WTC11 (cell line): Measurements from ENCODE around the gene ATP1A4. TPM values are rescaled to one million over a fixed set of nuclear protein-coding genes. Genes with fewer than 3 reads are reported as not detected.

Experiments
- ATAC-seq: fragments of 200-7000 bp; cut with Tn5 transposase; 2 replicates; pipeline ENCODE4 v1.10.0; 2021; ENCODE audit warnings: mild to moderate bottlenecking, moderate library complexity
- CTCF ChIA-PET: fragments of 300-600 bp; sonication (Branson Sonifier 250); formaldehyde crosslinking; loops from one replicate; lab custom pipeline; 2021; ENCODE audit warnings: antibody characterized with exemption; lab: Charles Lee
- POLR2A ChIA-PET: fragments of 350-600 bp; sonication (Branson Sonifier 250); formaldehyde crosslinking; loops from one replicate; lab custom pipeline; 2021; ENCODE audit warnings: antibody characterized with exemption; lab: Charles Lee
- DNase-seq: peaks from one replicate; pipeline ENCODE4 v3.0.0; 2021; ENCODE audit warnings: low spot score
- H3K27ac Mint-ChIP-seq: 2 replicates; pipeline ENCODE4 v1.8.0; 2021; ENCODE audit warnings: mixed read lengths
- H3K27me3 Mint-ChIP-seq: 2 replicates; pipeline ENCODE4 v1.8.0; 2021; ENCODE audit warnings: low read depth, mild to moderate bottlenecking, moderate library complexity, mixed read lengths
- H3K36me3 Mint-ChIP-seq: 2 replicates; pipeline ENCODE4 v1.8.0; 2021; ENCODE audit warnings: mixed read lengths
- H3K4me1 Mint-ChIP-seq: 2 replicates; pipeline ENCODE4 v1.8.0; 2022; ENCODE audit warnings: mixed read lengths
- H3K4me3 Mint-ChIP-seq: 2 replicates; pipeline ENCODE4 v1.8.0; 2021; ENCODE audit warnings: mild to moderate bottlenecking, moderate library complexity, mixed read lengths
- H3K9me3 Mint-ChIP-seq: 2 replicates; pipeline ENCODE4 v1.8.0; 2021; ENCODE audit warnings: mixed read lengths
- GRHL2 ChIP-seq: fragments of 250-450 bp; sonication (Bioruptor Pico); IDR thresholded peaks from 2 replicates; pipeline ENCODE4 v1.8.0; 2022; ENCODE audit warnings: mild to moderate bottlenecking, moderate library complexity; ENCODE audit not compliant: insufficient replicate concordance, severe bottlenecking
- total RNA-seq: library from RNA; stranded (reverse); gene quantifications from 3 replicates; pipeline ENCODE4 v1.2.3, GENCODE V29; 2021
- TF ChIP-seq, protein P1 (sequence below): sonication (generic); formaldehyde crosslinking; IDR thresholded peaks from 2 replicates; pipeline ENCODE4 v1.8.1; 2022; ENCODE audit warnings: low read depth, missing genetic modification reagents, borderline replicate concordance
- TF ChIP-seq, protein P2 (sequence below): sonication (generic); formaldehyde crosslinking; IDR thresholded peaks from 2 replicates; pipeline ENCODE4 v1.8.1; 2023; ENCODE audit warnings: mild to moderate bottlenecking, moderate library complexity, missing genetic modification reagents
- TF ChIP-seq, protein P3 (sequence below): sonication (generic); formaldehyde crosslinking; IDR thresholded peaks from 2 replicates; pipeline ENCODE4 v1.8.1; 2023; ENCODE audit warnings: mild to moderate bottlenecking, missing genetic modification reagents
- TF ChIP-seq, protein P4 (sequence below): sonication (generic); formaldehyde crosslinking; IDR thresholded peaks from 2 replicates; pipeline ENCODE4 v1.8.1; 2023; ENCODE audit warnings: mild to moderate bottlenecking, missing genetic modification reagents
- TF ChIP-seq, protein P5 (sequence below): fragments of 250-450 bp; sonication (Bioruptor Pico); IDR thresholded peaks from 2 replicates; pipeline ENCODE4 v1.8.0; 2021; ENCODE audit warnings: mild to moderate bottlenecking
- TF ChIP-seq, protein P6 (sequence below): sonication (generic); formaldehyde crosslinking; IDR thresholded peaks from 2 replicates; pipeline ENCODE4 v1.8.0; 2023; ENCODE audit warnings: mild to moderate bottlenecking, missing genetic modification reagents
- TF ChIP-seq, protein P7 (sequence below): sonication (generic); formaldehyde crosslinking; IDR thresholded peaks from 2 replicates; pipeline ENCODE4 v1.8.0; 2022; ENCODE audit warnings: mild to moderate bottlenecking, missing genetic modification reagents

ATP1A4 gene
- total RNA-seq, 1 experiment from 2014 or later: 0.37 TPM

DNA sequence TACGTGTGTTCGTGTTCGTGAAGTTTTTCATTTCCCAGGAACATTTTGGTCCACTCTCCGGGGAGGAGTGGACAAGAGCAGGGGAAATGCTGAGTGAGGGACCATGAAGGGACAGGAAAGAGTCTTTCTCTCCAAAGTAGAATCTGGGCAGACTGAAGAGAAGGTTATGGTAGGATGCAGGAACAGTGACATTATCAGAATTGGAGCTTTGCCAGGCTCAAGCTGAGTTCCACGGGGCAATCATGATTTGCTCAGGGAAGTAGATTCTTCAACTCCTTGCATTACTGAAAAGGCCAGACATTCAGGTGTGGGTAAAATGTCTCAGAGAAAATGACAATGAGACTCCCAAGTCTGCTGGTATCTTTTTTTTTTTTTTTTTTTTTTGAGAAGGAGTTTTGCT, 16.6 kb downstream of the ATP1A4 start (continued):
- no peak for TF ChIP-seq GRHL2 (CRISPR knock-in tag)
- TF ChIP-seq, protein P1, sequence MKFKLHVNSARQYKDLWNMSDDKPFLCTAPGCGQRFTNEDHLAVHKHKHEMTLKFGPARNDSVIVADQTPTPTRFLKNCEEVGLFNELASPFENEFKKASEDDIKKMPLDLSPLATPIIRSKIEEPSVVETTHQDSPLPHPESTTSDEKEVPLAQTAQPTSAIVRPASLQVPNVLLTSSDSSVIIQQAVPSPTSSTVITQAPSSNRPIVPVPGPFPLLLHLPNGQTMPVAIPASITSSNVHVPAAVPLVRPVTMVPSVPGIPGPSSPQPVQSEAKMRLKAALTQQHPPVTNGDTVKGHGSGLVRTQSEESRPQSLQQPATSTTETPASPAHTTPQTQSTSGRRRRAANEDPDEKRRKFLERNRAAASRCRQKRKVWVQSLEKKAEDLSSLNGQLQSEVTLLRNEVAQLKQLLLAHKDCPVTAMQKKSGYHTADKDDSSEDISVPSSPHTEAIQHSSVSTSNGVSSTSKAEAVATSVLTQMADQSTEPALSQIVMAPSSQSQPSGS (CRISPR knock-in tag): no peak
- TF ChIP-seq, protein P2, sequence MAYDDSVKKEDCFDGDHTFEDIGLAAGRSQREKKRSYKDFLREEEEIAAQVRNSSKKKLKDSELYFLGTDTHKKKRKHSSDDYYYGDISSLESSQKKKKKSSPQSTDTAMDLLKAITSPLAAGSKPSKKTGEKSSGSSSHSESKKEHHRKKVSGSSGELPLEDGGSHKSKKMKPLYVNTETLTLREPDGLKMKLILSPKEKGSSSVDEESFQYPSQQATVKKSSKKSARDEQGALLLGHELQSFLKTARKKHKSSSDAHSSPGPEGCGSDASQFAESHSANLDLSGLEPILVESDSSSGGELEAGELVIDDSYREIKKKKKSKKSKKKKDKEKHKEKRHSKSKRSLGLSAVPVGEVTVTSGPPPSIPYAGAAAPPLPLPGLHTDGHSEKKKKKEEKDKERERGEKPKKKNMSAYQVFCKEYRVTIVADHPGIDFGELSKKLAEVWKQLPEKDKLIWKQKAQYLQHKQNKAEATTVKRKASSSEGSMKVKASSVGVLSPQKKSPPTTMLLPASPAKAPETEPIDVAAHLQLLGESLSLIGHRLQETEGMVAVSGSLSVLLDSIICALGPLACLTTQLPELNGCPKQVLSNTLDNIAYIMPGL (CRISPR knock-in tag): no peak
- TF ChIP-seq, protein P3, sequence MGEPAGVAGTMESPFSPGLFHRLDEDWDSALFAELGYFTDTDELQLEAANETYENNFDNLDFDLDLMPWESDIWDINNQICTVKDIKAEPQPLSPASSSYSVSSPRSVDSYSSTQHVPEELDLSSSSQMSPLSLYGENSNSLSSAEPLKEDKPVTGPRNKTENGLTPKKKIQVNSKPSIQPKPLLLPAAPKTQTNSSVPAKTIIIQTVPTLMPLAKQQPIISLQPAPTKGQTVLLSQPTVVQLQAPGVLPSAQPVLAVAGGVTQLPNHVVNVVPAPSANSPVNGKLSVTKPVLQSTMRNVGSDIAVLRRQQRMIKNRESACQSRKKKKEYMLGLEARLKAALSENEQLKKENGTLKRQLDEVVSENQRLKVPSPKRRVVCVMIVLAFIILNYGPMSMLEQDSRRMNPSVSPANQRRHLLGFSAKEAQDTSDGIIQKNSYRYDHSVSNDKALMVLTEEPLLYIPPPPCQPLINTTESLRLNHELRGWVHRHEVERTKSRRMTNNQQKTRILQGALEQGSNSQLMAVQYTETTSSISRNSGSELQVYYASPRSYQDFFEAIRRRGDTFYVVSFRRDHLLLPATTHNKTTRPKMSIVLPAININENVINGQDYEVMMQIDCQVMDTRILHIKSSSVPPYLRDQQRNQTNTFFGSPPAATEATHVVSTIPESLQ: no peak
- TF ChIP-seq, protein P4, sequence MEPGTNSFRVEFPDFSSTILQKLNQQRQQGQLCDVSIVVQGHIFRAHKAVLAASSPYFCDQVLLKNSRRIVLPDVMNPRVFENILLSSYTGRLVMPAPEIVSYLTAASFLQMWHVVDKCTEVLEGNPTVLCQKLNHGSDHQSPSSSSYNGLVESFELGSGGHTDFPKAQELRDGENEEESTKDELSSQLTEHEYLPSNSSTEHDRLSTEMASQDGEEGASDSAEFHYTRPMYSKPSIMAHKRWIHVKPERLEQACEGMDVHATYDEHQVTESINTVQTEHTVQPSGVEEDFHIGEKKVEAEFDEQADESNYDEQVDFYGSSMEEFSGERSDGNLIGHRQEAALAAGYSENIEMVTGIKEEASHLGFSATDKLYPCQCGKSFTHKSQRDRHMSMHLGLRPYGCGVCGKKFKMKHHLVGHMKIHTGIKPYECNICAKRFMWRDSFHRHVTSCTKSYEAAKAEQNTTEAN (CRISPR knock-in tag): no peak
- TF ChIP-seq, protein P5, sequence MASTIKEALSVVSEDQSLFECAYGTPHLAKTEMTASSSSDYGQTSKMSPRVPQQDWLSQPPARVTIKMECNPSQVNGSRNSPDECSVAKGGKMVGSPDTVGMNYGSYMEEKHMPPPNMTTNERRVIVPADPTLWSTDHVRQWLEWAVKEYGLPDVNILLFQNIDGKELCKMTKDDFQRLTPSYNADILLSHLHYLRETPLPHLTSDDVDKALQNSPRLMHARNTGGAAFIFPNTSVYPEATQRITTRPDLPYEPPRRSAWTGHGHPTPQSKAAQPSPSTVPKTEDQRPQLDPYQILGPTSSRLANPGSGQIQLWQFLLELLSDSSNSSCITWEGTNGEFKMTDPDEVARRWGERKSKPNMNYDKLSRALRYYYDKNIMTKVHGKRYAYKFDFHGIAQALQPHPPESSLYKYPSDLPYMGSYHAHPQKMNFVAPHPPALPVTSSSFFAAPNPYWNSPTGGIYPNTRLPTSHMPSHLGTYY (CRISPR knock-in tag): no peak

DNA sequence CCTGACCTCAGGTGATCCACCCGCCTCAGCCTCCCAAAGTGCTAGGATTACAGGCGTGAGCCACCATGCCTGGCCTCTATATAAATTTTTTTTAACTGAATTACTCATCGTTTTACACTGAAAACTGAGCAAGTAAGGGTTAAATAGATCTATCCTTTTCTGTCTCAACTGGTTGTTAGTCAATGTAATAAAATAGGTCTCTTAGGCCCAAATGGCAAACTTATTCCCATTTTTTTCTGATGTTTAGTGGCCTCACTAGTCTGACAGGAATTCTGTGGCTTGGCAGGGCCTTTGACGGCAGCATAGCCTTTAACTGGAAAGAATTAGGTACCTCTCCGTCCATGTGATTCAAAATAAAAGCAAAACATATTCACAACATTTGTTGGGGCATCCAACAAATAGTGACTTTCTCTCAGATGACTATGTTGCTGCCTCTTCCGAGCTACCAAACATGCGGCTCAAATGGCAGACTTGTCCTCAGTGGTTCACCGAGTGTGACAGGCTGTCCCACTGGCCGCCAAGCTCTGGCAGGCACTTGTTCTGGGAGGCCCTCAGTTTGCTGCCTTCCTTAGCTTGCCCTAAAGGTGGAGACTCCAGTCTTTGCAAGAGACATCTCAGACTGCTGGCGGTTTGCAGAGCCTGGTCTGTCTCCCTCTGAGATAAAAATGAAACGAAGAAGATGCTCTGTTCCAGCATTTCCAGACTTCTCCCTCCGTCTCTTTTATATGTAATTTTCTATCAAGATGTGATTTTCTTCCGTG, 17.4 kb downstream of the ATP1A4 start:
- Mint-ChIP-seq H3K27ac (peak overlapping the region; percentile 94), H3K4me1 (peaks cover 64% of the 10 kb centered on the region), H3K36me3 (no peaks in the 10 kb centered on the region)
- DNase-seq: peak; percentile 63
- TF ChIP-seq, protein P6, sequence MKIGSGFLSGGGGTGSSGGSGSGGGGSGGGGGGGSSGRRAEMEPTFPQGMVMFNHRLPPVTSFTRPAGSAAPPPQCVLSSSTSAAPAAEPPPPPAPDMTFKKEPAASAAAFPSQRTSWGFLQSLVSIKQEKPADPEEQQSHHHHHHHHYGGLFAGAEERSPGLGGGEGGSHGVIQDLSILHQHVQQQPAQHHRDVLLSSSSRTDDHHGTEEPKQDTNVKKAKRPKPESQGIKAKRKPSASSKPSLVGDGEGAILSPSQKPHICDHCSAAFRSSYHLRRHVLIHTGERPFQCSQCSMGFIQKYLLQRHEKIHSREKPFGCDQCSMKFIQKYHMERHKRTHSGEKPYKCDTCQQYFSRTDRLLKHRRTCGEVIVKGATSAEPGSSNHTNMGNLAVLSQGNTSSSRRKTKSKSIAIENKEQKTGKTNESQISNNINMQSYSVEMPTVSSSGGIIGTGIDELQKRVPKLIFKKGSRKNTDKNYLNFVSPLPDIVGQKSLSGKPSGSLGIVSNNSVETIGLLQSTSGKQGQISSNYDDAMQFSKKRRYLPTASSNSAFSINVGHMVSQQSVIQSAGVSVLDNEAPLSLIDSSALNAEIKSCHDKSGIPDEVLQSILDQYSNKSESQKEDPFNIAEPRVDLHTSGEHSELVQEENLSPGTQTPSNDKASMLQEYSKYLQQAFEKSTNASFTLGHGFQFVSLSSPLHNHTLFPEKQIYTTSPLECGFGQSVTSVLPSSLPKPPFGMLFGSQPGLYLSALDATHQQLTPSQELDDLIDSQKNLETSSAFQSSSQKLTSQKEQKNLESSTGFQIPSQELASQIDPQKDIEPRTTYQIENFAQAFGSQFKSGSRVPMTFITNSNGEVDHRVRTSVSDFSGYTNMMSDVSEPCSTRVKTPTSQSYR: no peak
- TF ChIP-seq, protein P7, sequence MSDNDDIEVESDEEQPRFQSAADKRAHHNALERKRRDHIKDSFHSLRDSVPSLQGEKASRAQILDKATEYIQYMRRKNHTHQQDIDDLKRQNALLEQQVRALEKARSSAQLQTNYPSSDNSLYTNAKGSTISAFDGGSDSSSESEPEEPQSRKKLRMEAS (CRISPR knock-in tag): 0 out of 2 replicates have a peak, but pooled peaks have one; percentile 4
- TF ChIP-seq, all 79 proteins: peak for 1
- H3K9me3 Mint-ChIP-seq: no peaks in the 10 kb centered on the region
- H3K4me3 Mint-ChIP-seq: peak overlapping the region; percentile 42
- ATAC-seq: peak; percentile 73
- ChIA-PET POLR2A (interaction anchor here (0.6 to 1.7 kb wide), 6 partner anchors 9 to 60 kb away, joined by 3 to 8 read pairs (median 4); no protein-coding TSS in a partner anchor), CTCF (interaction anchor here (0.8 to 5.4 kb wide), 28 partner anchors 20 to 370 kb away, joined by 3 to 71 read pairs (median 9); partner anchors contain the start of genes CASQ1, DCAF8, IGSF8 and KCNJ9)
- peaks cover 25% of the 10 kb centered on the region for H3K27me3 Mint-ChIP-seq
